NCI-H1694 treated with DMSO at 0.1 percent for 48 hours (cell line): Measurements from ENCODE around the gene SPINT3.

Experiments
- DNase-seq: peaks from one replicate; lab custom pipeline; 2025; lab: John Stamatoyannopoulos, UW

SPINT3 gene

GRCh38 chr20:45515147-45515913 is at the start of gene SPINT3:
SPINT3 (minus strand) TSS chr20:45515622; CDS start chr20:45515608, 14 bp downstream.
- no peak for DNase-seq

- DNase-seq, result no peak
Measured at GRCh38 chr20:45564760-45565276, 49.4 kb upstream of the SPINT3 start.

DNA sequence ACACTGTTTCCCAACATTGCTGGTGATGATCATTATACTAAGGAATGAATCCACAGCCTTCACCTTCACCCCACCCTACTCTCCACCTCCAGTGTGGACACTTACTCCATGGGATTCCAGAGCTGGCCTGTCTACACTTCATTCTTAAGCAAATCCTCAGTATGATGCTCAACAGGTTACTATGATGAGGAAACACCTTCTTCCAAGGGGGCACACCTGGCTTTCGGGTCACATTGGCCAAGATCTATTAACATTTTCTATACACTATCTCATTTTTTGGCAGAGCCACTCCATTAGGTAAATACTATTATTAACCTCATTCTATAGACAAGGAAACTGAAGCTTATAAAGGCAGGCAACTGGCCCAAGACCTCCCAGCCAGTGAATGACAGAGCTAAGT is 39.8 kb upstream of the SPINT3 start:
- DNase-seq, result no peak

GRCh38 chr20:45552456-45552855 is 37.0 kb upstream of the SPINT3 start:
- DNase-seq, result no peak

DNA sequence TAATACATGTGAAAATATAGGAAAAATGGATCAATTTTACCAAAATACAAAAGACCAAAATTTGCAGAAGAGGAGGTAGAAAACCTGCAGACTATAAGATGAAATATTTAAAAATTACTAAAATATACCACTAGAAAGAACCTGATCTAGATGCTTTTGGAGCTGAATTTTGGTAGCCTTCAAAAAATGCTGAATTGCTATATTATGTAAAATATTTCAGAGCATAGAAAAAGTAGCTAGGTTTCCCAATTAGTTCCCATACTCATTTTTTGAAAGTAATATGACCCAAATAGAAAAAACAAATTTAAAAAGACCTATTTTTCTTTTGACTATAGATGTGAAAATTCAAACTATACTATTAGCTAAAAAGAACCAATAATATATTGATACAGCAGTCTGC is 35.3 kb upstream of the SPINT3 start:
- DNase-seq, result no peak

- DNase-seq, result no peak
Measured at GRCh38 chr20:45548410-45548809, 33.0 kb upstream of the SPINT3 start.

DNA sequence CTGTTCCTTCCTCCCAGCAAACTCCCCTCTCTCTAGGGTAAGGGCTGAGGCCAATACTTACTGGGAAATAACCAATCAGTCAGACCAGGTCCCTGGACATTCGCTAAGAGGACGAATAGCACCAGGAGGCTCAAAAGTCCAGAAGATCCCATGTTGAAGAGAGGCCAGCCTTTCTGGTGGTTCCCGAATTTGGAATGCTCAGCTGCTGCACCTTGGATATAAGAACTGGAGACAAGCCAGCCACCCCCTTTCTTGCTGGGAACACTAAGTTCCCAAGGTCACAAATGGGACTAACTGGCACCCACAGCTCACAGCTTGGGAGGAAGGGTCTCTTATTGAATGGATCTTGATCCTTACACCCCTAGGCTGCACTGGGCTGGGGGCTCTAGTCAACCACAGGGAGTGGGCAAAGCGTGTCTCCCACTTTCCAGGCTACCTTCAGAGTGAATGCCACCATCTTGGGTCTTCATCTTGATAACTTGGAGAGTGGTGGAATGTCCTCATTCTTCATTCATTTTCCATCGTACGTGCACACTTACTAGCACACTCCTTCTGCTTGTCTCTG is 31.9 kb upstream of the SPINT3 start, which contains the start of gene EPPIN:
Gene EPPIN (minus strand): TSS at position 196 of the 565 bp plus-strand sequence. CDS start 44 bp downstream, at position 152.
- DNase-seq, result no peak

- no peak for DNase-seq
Measured at GRCh38 chr20:45545754-45546453, 30.5 kb upstream of the SPINT3 start.

GRCh38 chr20:45545351-45545750 is 29.9 kb upstream of the SPINT3 start:
- DNase-seq, result no peak

GRCh38 chr20:45539382-45539781 is 24.0 kb upstream of the SPINT3 start, which contains the start of gene WFDC6:
WFDC6 (minus strand) TSS chr20:45539482; CDS start chr20:45539407, 75 bp downstream.
- DNase-seq, result no peak

GRCh38 chr20:45538209-45538799 is 22.9 kb upstream of the SPINT3 start:
- DNase-seq, result no peak

- no peak for DNase-seq
Measured at GRCh38 chr20:45527294-45527693, 11.9 kb upstream of the SPINT3 start.

DNA sequence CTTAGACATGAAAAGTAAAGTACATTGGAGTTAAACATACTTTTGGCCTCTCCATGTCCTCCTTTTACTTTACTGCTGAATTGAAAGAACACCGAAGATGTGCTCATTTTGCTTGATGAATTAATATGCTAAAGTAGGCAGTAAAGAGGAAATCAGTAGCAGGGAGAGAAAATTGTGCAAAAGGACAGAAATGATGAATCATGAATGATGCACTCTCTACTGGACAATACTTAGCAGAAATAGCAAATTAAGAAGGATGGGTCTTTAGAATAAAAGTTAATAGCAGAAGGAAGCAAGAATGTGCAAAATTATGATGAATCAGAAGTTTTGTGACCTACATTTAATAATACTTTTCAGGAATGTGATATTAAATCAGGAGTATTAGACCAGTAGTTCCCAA is 8.4 kb upstream of the SPINT3 start:
- no peak for DNase-seq

GRCh38 chr20:45518282-45518681 is 2.9 kb upstream of the SPINT3 start:
- no peak for DNase-seq

GRCh38 chr20:45510242-45510862 is 5.1 kb downstream of the SPINT3 start:
- no peak for DNase-seq

- no peak for DNase-seq
Measured at GRCh38 chr20:45509091-45509490, 6.3 kb downstream of the SPINT3 start.

- no peak for DNase-seq
Measured at GRCh38 chr20:45508068-45508886, 7.1 kb downstream of the SPINT3 start.

- DNase-seq, result no peak
Measured at GRCh38 chr20:45507011-45507820, 8.2 kb downstream of the SPINT3 start.

DNA sequence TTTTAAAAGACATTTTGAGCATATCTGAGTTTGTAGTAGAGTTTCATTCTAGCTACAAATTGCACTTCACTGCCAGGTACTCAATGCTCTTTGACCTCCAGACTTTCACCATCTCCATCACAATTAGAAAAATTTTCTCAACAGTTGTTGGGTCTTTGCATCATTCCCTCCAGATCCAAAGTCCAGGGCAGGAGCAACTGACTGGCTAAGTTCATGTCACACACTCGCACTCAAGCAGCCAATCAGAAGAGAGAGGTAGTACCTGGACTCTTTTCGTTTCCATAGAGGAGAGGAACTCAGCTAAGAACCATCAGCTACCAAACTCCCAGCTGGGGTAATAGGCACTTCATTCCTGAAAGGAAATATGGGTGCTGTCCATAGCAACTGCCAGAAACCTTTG is 9.0 kb downstream of the SPINT3 start:
- no peak for DNase-seq

DNA sequence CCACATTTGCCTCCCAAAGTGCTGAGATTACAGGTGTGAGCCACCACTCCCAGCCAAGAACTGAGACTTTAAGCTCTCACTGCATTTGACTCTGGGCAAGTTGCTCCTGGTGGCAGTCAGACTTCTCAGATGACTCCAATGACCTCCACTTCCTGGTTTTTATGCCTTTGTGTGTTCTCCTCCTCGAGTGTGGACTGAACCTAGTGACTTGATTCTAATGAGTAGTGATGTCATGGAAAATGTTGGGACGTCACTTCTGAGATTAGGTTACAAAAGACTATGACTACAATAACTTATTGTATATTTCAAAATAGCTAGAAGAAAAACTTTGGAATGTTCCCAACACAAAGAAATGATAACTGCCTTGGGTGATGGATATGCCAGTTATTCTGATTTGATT is 12.0 kb downstream of the SPINT3 start:
- DNase-seq, result no peak
